Measurements from ENCODE around the gene ZFP92. TPM values are rescaled to one million over a fixed set of nuclear protein-coding genes. Genes with fewer than 3 reads are reported as not detected.

Gene ZFP92
- polyA plus RNA-seq, 1 donor, result 0.63 TPM

DNA sequence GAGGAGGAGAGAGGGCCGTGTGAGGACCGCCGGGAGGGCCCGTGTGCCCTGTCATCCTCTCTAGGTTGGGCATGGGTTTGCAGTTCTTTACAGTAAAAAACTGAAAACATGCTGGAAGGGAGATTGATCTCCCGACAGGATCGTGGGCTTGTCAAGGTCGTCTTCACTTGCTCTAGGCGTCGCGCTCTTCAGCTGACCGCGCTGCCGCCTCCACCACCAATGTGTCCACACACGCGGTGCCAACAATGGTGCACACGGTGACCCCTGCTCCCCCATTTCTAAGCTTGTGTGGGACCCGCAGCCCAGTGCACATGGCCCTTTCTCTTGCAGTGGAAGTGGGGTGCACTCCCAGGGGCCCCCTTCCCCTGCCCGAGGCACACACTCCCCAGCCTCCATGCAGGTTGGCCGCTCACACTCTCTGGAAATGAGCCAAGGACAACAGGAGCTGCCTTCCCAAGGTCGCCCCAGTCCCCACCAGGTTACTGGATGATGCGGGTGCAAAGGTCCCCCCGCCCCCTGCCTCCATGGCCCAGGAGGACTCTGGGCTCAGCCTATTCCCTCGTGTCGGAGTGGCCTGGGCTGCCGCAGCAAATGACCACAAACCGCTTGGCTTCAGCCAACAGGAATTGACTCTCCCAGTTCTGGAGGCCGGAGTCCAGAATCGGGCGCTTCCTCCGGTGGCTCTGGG, 1.7 kb upstream of the ZFP92 start:
- no peak for DNase-seq

DNA sequence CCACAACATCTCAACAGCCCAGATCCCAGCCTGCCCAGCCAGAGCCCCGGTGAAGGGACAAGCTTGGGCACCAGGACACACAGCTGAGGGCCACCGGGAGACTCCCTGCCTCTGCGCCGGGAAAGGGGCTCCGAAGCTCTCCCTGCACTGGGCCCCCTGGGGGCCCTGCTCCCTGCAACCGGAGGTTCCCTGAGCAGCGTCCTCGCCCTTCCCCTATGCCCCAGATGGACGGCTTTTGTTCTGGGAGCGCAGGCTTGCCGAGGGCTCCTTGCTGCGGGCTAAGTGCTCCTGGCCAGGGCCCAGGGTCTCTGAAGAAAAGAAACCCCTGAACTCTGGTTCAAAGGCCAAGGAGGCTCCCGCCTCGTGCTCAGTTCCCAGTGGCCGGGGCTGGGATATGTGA, 899 bp upstream of the ZFP92 start:
- DNase-seq, result no peak

DNA sequence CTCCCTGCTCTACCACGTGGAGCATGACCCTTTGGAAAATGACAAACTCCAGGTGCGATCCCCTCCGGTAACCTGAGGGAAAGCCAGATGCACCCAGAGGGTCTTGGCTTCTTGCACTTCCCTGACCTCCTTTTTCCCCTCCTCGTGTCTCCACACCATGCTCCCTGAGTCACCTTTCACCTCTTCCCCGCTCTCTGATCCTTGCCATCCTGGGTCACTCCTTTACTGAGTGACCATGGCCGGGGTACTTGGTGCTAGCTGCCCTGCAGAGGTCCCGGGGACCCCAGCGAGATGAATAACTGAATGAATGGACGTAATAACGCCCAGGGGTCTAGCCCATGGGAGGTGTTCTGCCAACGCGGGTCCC, 401 bp upstream of the ZFP92 start:
- no peak for DNase-seq

GRCh38 chrX:153411988-153412574, 809 bp downstream of the ZFP92 start:
- no peak for DNase-seq

- peak; percentile 23 for DNase-seq
Observed at GRCh38 chrX:153412746-153413720, 1.8 kb downstream of the ZFP92 start.

- DNase-seq, result no peak
Observed at GRCh38 chrX:153413731-153414130, 2.5 kb downstream of the ZFP92 start.

GRCh38 chrX:153414856-153415510, 3.7 kb downstream of the ZFP92 start:
- peak; percentile 8 for DNase-seq

DNA sequence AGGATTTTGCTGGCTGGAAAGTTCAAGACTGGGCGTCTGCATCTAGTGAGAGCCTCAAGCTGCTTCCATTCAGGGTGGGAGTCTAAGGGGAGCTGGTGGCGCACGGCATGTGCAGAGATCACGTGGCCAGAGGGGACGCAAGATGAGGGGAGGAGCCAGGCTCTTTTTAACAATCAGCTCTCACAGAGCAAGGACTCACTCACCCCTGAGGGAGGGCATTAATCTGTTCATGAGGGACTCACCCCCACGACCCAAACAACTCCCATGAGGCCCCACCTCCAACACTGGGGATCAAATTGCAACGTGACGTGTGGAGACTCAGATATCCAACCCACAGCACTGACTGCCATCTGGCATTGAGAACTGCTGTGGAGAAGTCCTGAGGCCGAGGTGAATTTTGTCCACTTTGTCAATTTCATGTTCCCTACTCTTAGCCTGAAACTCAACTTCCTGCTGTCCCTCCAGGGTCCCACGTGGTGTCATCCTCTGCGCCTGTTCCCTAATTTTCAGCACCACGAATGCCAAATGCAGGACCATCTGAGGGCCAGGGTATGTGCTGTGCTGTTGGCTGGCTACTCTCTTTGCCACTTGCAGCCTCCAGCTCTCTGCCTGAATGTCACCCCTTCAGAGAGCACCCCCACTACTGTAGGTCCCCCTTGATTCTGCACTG, 5.6 kb downstream of the ZFP92 start:
- no peak for DNase-seq

- DNase-seq, result no peak
Observed at GRCh38 chrX:153417637-153418036, 6.4 kb downstream of the ZFP92 start.

DNA sequence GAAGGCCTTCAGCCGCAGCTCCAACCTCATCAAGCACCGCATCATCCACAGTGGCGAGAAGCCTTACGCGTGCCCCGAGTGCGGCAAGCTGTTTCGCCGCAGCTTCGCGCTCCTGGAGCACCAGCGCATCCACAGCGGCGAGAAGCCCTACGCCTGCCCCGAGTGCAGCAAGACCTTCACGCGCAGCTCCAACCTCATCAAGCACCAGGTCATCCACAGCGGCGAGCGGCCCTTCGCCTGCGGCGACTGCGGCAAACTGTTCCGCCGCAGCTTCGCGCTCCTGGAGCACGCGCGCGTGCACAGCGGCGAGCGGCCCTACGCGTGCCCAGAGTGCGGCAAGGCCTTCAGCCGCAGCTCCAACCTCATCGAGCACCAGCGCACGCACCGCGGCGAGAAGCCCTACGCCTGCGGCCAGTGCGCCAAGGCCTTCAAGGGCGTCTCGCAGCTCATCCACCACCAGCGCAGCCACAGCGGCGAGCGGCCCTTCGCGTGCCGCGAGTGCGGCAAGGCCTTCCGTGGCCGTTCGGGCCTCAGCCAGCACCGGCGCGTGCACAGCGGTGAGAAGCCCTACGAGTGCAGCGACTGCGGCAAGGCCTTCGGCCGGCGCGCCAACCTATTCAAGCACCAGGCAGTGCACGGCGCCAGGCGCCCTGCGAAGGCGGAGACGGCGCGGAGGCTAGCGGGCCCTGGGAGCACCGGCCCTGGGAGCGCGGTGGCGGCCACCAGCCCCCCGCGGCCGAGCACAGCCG, 9.8 kb downstream of the ZFP92 start:
- DNase-seq, result no peak

DNA sequence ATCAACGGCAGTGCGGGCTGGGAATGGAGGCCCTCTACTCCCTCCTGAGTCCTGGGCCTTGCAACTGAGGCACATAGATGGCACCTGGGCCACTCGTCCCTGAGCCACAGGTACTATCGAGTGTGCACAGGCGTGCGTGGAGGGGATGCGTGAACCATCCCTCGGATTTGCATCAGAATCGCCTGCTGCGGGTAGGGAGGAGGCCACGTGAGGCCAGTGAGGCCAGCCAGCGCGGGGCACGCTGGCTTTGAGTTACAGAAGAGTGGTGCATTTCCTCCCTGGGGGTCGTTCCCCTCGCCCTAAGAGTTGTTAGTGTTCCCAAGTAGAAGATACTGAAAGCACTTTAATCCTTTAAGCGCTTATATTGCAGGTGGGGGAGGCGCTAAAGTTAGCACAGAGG, 10.6 kb downstream of the ZFP92 start:
- DNase-seq, result no peak

- DNase-seq, result no peak
Observed at GRCh38 chrX:153423652-153424051, 12.4 kb downstream of the ZFP92 start.

- no peak for DNase-seq
Observed at GRCh38 chrX:153426204-153426603, 14.9 kb downstream of the ZFP92 start.

DNA sequence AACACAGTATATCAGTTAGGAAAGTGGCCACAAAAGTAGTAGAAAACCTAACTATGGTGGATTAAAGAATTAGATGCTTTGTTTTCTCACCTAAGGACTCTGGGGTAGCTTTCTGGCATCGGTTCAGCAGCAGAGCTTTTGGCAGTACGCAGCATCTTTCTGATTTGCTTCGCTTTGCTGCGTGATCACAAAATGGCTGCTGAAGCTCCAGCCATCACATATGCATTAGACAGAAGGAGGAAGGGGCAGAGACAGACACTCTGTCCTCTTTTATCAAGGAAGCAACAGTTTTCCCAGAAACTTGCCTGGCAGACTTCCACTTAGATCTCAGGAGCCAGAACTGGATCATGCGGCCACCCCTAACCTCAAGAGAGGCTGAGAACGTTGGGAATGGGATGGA, 19.5 kb downstream of the ZFP92 start:
- DNase-seq, result no peak

DNA sequence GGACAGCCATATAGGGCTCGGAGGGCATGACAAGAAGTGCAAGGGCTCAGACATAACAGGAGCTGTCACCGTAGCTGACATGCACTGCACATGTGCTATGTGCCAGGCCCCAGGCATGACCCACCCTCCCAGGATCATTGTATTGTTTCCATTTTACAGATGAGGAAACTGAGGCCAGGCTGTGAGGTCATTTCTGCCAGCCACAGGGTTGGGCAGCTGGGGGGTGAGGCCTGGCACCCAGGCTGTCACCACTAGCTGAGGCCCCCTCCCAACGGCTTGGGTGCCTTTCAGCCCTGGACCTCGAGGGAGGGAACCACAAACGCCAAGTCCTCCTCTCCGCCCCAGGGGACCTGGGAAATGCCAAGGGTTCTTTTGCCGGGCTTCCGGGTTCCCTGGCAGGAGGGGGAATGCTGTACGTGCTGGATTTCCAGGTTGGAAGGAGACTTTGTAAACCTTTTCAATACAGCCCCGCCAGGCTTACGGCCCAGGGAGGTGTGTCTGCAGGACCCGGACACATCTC, 21.9 kb downstream of the ZFP92 start:
- no peak for DNase-seq

DNA sequence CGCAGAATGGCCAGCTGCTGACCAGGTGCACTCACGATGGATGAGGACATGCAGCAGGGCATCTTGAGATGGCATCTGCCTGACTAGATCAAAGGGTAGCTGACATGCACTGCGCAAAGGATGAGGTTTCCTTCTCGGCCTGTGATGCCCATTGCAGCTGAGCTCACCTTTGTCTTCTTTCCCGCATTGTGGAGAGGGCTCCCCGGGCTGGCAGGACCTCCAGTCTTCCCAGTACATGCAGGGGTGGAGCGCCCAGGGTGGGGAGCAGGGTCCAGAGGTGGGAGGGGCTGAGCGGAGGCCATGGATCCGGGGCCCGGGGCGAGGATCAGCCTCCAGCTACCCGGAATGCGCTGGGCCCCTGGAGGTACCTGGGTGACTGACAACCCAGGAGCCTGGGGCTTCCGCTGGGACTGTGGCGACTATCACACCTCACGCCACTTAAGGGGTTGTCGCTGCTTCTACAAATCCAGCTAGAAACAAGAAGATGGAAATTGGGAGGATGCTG, 22.6 kb downstream of the ZFP92 start:
- DNase-seq, result no peak

- DNase-seq, result no peak
Observed at GRCh38 chrX:153434801-153435200, 23.5 kb downstream of the ZFP92 start.

DNA sequence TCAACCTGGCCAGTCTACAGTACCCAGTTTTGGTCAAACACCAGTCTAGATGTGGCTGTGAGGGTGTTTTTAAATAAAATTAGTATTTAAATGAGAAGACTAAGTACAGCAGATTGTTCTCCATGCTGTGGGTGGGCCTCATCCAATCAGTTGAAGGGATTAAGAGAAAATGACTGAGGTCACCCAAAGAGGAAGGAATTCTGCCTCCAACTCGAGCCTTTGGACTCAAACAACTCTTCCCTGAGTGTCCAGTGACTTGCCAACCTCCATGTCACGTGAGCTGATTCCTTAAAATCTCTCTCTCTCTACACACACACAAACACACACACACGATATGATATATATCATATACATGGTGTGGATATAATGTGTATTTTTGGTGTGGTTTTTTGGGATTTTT, 24.6 kb downstream of the ZFP92 start:
- no peak for DNase-seq

- no peak for DNase-seq
Observed at GRCh38 chrX:153438532-153438931, 27.3 kb downstream of the ZFP92 start.

DNA sequence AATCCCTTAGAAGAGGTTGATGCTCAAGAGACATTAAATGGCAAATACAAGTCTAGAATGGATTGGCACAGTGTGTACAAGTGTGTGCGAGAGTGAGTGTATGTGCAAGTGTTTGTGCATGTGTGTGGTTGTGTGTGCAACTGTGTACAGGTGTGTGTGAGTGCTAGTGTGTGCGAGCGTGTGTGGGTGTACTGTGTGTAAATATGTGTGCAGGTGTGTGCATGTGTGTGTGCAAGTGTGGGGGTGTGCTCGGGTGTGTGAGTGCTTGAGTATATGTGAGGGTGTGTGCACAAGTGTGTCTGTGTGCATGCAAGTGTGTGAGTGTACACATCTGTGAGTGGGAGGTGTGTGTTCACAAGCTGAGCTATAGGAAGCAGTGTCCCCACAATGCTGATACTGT, 28.7 kb downstream of the ZFP92 start:
- no peak for DNase-seq

- no peak for DNase-seq
Observed at GRCh38 chrX:153440556-153441135, 29.4 kb downstream of the ZFP92 start.
